GM12878 (cell line): ENCODE data around the gene HSPA12A. TPM values are rescaled to one million over a fixed set of nuclear protein-coding genes. Genes with fewer than 3 reads are reported as not detected.

ENCODE experiments used
- ATAC-seq: fragments of 200-7000 bp; cut with Tn5 transposase; 3 replicates; pipeline ENCODE4 v1.9.1; 2020; ENCODE audit warnings: mild to moderate bottlenecking, moderate library complexity
- BruUV-seq: library from RNA; stranded (reverse); fragments of 400-500 nt; replicated peaks from 2 replicates; lab custom pipeline; 2021; lab: Mats Ljungman, UMichigan
- CTCF ChIA-PET: fragments of 300-600 bp; sonication (Branson Sonifier 250); formaldehyde crosslinking; extraction: SDS; loops from one replicate; lab custom pipeline; 2021; ENCODE audit warnings: inconsistent platforms; lab: Yijun Ruan, JAX
- POLR2A ChIA-PET: fragments of 350-600 bp; formaldehyde crosslinking; extraction: SDS; loops from one replicate; lab custom pipeline; 2021; ENCODE audit warnings: inconsistent platforms; lab: Charles Lee
- RAD21 ChIA-PET: fragments of 300-600 bp; sonication (Branson Sonifier 250); formaldehyde crosslinking; loops from one replicate; lab custom pipeline; 2023; ENCODE audit warnings: antibody characterized with exemption; ENCODE audit not compliant: unreplicated experiment; lab: Charles Lee
- SMC1A ChIA-PET: fragments of 300-600 bp; sonication (Branson Sonifier 250); formaldehyde crosslinking; loops from one replicate; lab custom pipeline; 2023; ENCODE audit not compliant: unreplicated experiment, uncharacterized antibody; lab: Charles Lee
- DNase-seq: peaks from one replicate; pipeline ENCODE4 v3.0.0-alpha.2; 2011; ENCODE audit warnings: low read depth, low spot score
- FAIRE-seq: peaks from 3 replicates; lab custom pipeline; 2011; peaks lifted over from hg19 to GRCh38; lab: Jason Lieb, UNC
- H2AFZ ChIP-seq: 2 replicates; pipeline ENCODE4 v1.6.0; 2011; ENCODE audit warnings: low read depth, low read length, control low read depth; ENCODE audit not compliant: control insufficient read depth
- H3K27ac ChIP-seq: 2 replicates; pipeline ENCODE4 v1.5.1; 2011; ENCODE audit warnings: control low read depth; ENCODE audit not compliant: control insufficient read depth, insufficient read depth
- H3K27me3 ChIP-seq, 2 experiments: replicated peaks in 1 of 2; 2 replicates each; pipeline versions ENCODE4 v1.6.0 to v1.6.1; 2011; ENCODE audit warnings: low read length in 1 of 2; ENCODE audit not compliant: control insufficient read depth in 2 of 2, insufficient read depth in 2 of 2
- H3K36me3 ChIP-seq, 2 experiments: 2 replicates each; pipeline ENCODE4 v1.5.1; 2011; ENCODE audit warnings: low read length in 1 of 2; ENCODE audit not compliant: control insufficient read depth in 2 of 2, insufficient read depth in 2 of 2
- H3K4me1 ChIP-seq: 2 replicates; pipeline ENCODE4 v1.6.1; 2011; ENCODE audit warnings: mild to moderate bottlenecking, low read length, moderate library complexity, mixed read lengths; ENCODE audit not compliant: control insufficient read depth, insufficient read depth
- H3K4me2 ChIP-seq: 2 replicates; pipeline ENCODE4 v1.6.0; 2011; ENCODE audit warnings: control low read depth; ENCODE audit not compliant: control insufficient read depth, insufficient read depth
- H3K4me3 ChIP-seq: fragments of 200-600 bp; sonication (generic); 2 replicates; pipeline ENCODE4 v1.5.1; 2016
- H3K79me2 ChIP-seq: 2 replicates; pipeline ENCODE4 v1.6.0; 2011; ENCODE audit warnings: low read length; ENCODE audit not compliant: control insufficient read depth, insufficient read depth
- H3K9ac ChIP-seq: 2 replicates; pipeline ENCODE4 v1.8.0; 2011; ENCODE audit warnings: low read length, control low read depth, mixed read lengths; ENCODE audit not compliant: control insufficient read depth, insufficient read depth
- H3K9me3 ChIP-seq: replicated peaks from 3 replicates; pipeline ENCODE4 v1.5.1; 2011; ENCODE audit warnings: mild to moderate bottlenecking, low read length; ENCODE audit not compliant: control insufficient read depth, insufficient read depth
- H4K20me1 ChIP-seq: 2 replicates; pipeline ENCODE4 v1.6.0; 2011; ENCODE audit not compliant: control insufficient read depth, insufficient read depth
- BCL11A ChIP-seq: IDR thresholded peaks from 2 replicates; pipeline ENCODE4 v1.6.1; 2011; ENCODE audit warnings: low read depth, low read length
- BHLHE40 ChIP-seq, 2 experiments: fragments of 450-650 bp in 1 of 2; IDR thresholded peaks; 2 replicates each; pipeline ENCODE4 v1.6.1; 2011 to 2017; ENCODE audit warnings: low read depth in 2 of 2, borderline replicate concordance in 1 of 2, improper control_type of control experiment in 1 of 2, low read length in 1 of 2, mild to moderate bottlenecking in 1 of 2
- CREB1 ChIP-seq: IDR thresholded peaks from 2 replicates; pipeline ENCODE4 v1.6.1; 2012; ENCODE audit warnings: low read depth, mild to moderate bottlenecking, inconsistent platforms
- EGR1 ChIP-seq, 2 experiments: IDR thresholded peaks; 1 replicate in 1 of 2; 2 replicates in 1 of 2; pipeline ENCODE4 v1.6.1; 2011 to 2012; ENCODE audit warnings: low read depth in 2 of 2, low read length in 2 of 2, borderline replicate concordance in 1 of 2, mild to moderate bottlenecking in 1 of 2, moderate library complexity in 1 of 2
- GATAD2B ChIP-seq: fragments of 450-650 bp; conservative IDR thresholded peaks from 2 replicates; pipeline ENCODE4 v1.6.1; 2017; ENCODE audit warnings: low read depth, mild to moderate bottlenecking, moderate library complexity
- NR2F1 ChIP-seq: fragments of 450-650 bp; conservative IDR thresholded peaks from 2 replicates; pipeline ENCODE4 v1.6.1; 2017; ENCODE audit warnings: mild to moderate bottlenecking
- PML ChIP-seq: IDR thresholded peaks from 2 replicates; pipeline ENCODE4 v1.6.1; 2012; ENCODE audit warnings: low read length, inconsistent platforms
- SMC3 ChIP-seq: IDR thresholded peaks from 2 replicates; pipeline ENCODE4 v1.6.1; 2011; ENCODE audit warnings: low read length, improper control_type of control experiment, borderline replicate concordance
- STAT1 ChIP-seq: fragments of 450-650 bp; conservative IDR thresholded peaks from 2 replicates; pipeline ENCODE4 v1.6.1; 2014; ENCODE audit warnings: antibody characterized with exemption, mild to moderate bottlenecking
- YY1 ChIP-seq: IDR thresholded peaks from 2 replicates; pipeline ENCODE4 v1.6.1; 2011; ENCODE audit warnings: low read depth, mild to moderate bottlenecking, low read length
- ZNF24 ChIP-seq: fragments of 450-650 bp; IDR thresholded peaks from 2 replicates; pipeline ENCODE4 v1.6.1; 2017; ENCODE audit warnings: antibody characterized with exemption, mild to moderate bottlenecking
- ZNF274 ChIP-seq: IDR thresholded peaks from one replicate; pipeline ENCODE4 v1.8.0; 2011; ENCODE audit not compliant: insufficient read length, insufficient read depth
- WGBS: methylation state at CpG from one replicate; pipeline ENCODE4 v1.1.6; 2016; ENCODE audit warnings: low lambda C conversion rate; ENCODE audit not compliant: insufficient replicate concordance, insufficient coverage; ENCODE audit errors: missing lambda C conversion rate; 5-methylcytosine and 5-hydroxymethylcytosine counted together
- in situ Hi-C: fragments of 300-500 bp; cut with MboI; formaldehyde crosslinking; loops from 9 replicates; pipeline ENCODE4 v1.14.3; 2018; ENCODE audit warnings: mixed read lengths
- intact Hi-C: fragments of 100-400 bp; cut with micrococcal nuclease; formaldehyde crosslinking; loops from one replicate; pipeline ENCODE4 v1.14.2; 2022; ENCODE audit not compliant: unreplicated experiment
- polyA plus RNA-seq, 11 experiments: library from polyadenylated mRNA; depleted of rRNA in 4 of 11; unstranded in 6 of 11; stranded (reverse) in 5 of 11; fragments of >200 nt; fragmentation: Nextera tagmentation in 4 of 11; fragmentation: Illumina TruSeq in 1 of 11; extraction: Ambion mirVana in 4 of 11; extraction: Trizol in 1 of 11; gene quantifications; 1 replicate in 1 of 11; 2 replicates in 10 of 11; pipeline versions ENCODE4 v1.2.1 to v1.2.3, GENCODE V29; 2011 to 2016; ENCODE audit warnings: inconsistent platforms in 2 of 11, missing spikeins in 2 of 11, low read depth in 1 of 11
- total RNA-seq, 4 experiments: library from RNA; depleted of rRNA in 3 of 4; stranded (reverse); fragments of >200 nt in 3 of 4; fragmentation: Illumina TruSeq in 1 of 4; extraction: Trizol in 1 of 4; gene quantifications; 2 replicates each; pipeline versions ENCODE4 v1.2.1 to v1.2.3, GENCODE V29; 2013 to 2021

The HSPA12A gene
- total and polyA plus RNA-seq, 10 of the 15 experiments (the other 5 are each of a cell fraction or from before 2014, with no cell fraction given), result 0.90 to 20.2 (median 2.8) TPM

- no peak for DNase-seq
- no peaks in the 10 kb centered on the region for H3K4me1 ChIP-seq
- no peak overlapping the region for H2AFZ ChIP-seq
- intact Hi-C loops (no loop called here), in situ Hi-C loops (no loop called here)
- H4K20me1 ChIP-seq, result no peaks in the 10 kb centered on the region
- BruUV-seq, result no TSS peak
- TF ChIP-seq EGR1 (IDR thresholded peaks at IDR 0.05; ENCODE audit: borderline replicate concordance in 1 of 2, low read depth in 2 of 2, low read length in 2 of 2) (no peak), BCL11A (no peak), BHLHE40 (IDR thresholded peaks at IDR 0.05; ENCODE audit: borderline replicate concordance in 1 of 2, low read depth in 2 of 2, low read length in 1 of 2) (no peak), SMC3 (no peak)
- TF ChIP-seq, all 136 proteins: peak for 0
- ChIA-PET RAD21 (no interaction called here), POLR2A (no interaction called here), SMC1A (no interaction called here), CTCF (no interaction called here)
- Histone ChIP-seq H3K9me3 (no peaks in the 10 kb centered on the region), H3K4me3 (no peak overlapping the region), H3K27ac (no peak overlapping the region), H3K36me3 (no peaks in the 10 kb centered on the region), H3K4me2 (no peak overlapping the region), H3K9ac (no peak overlapping the region), H3K27me3 (no peaks in the 10 kb centered on the region; a peak in 1 of 4 replicates), H3K79me2 (no peaks in the 10 kb centered on the region)
- FAIRE-seq (no peak), ATAC-seq (no peak)
- 17% methylated on average over 8 of the region's 8 CpGs for WGBS
Measured at GRCh38 chr10:116753759-116754158, 11.4 kb upstream of the HSPA12A start.

GRCh38 chr10:116752969-116753665 lies 10.8 kb upstream of the HSPA12A start:
- Histone ChIP-seq H3K4me3 (no peak overlapping the region), H3K27ac (no peak overlapping the region), H2AFZ (no peak overlapping the region), H3K79me2 (no peaks in the 10 kb centered on the region), H3K9me3 (no peaks in the 10 kb centered on the region), H3K4me1 (no peaks in the 10 kb centered on the region), H4K20me1 (no peaks in the 10 kb centered on the region), H3K27me3 (no peaks in the 10 kb centered on the region; a peak in 1 of 4 replicates), H3K9ac (no peak overlapping the region), H3K4me2 (no peak overlapping the region), H3K36me3 (no peaks in the 10 kb centered on the region)
- intact Hi-C loops, result no loop called here
- SMC1A ChIA-PET, result no interaction called here
- FAIRE-seq (no peak), ATAC-seq (no peak), DNase-seq (no peak)
- WGBS, result 23% methylated on average over 4 of the region's 4 CpGs
- in situ Hi-C loops, result no loop called here
- BruUV-seq, result no TSS peak
- RAD21 ChIA-PET, result no interaction called here
- TF ChIP-seq PML (no peak), NR2F1 (no peak), YY1 (no peak), STAT1 (no peak), ZNF24 (no peak), CREB1 (no peak), ZNF274 (no peak), GATAD2B (no peak)
- CTCF ChIA-PET, result no interaction called here
- POLR2A ChIA-PET, result no interaction called here
